Astrocyte of the spinal cord (primary cell): Measurements from ENCODE around the gene CFH.
"Not testable (repeated sequence)": the region's sequence is repeated elsewhere in the genome, so short reads cannot be mapped to it uniquely, and the experiment has no call there.

Source experiments
- DNase-seq: peaks from one replicate; pipeline ENCODE4 v3.0.0; 2011; ENCODE audit warnings: low read depth, low spot score
- H3K4me3 ChIP-seq: 2 replicates; pipeline ENCODE4 v1.5.1; 2011; ENCODE audit warnings: low read depth, mild to moderate bottlenecking, low read length, moderate library complexity
- CTCF ChIP-seq: IDR thresholded peaks from 2 replicates; pipeline ENCODE4 v1.5.1; 2012; ENCODE audit warnings: low read depth, mild to moderate bottlenecking, low read length, inconsistent platforms
- in situ Hi-C: cut with HindIII; loops from 2 replicates; pipeline ENCODE4 v1.10.0; 2017; ENCODE audit warnings: low sequenced_read_pairs

Gene CFH

DNA sequence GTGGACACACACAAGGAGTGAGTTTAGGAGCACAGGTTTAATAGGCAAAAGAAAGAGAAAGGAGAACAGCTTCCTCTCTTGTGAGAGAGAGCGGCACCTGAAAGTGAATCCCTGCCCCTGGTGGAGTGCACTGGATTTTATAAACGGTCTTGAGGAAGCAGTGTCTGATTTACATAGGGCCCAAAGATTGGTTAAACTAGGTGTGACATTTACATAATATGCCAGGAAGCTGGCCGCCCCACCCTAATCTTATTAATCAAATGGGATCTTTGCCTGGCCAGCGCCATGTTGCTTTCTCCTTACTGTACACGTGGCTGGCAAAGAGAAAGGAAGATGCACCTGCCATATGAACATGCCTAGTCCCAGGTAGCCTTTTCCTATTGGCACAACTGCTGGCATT lies 38.7 kb downstream of the CFH start:
- TF ChIP-seq CTCF: no peak
- in situ Hi-C loops: no loop called here
- no peak for DNase-seq
- H3K4me3 ChIP-seq: no peak overlapping the region

DNA sequence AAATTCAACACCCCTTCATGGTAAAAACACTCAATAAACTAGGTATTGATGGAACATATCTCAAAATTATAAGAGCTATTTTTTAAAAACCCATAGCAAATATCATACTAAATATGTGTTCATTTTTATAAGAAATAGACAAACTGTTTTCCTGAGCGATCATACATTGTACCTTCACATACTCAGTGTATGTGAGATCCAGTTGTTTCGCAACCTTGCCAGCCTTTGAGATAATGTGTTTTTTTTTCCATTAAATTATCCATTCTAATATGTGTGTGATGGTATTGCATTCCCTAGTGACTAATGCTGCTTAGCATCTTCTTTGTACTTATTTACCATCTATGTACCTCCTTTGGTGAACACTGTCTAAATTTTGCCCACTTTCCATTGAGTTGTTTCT lies 47.1 kb downstream of the CFH start:
- TF ChIP-seq CTCF: no peak
- in situ Hi-C loops: no loop called here
- H3K4me3 ChIP-seq: no peak overlapping the region
- DNase-seq: no peak

DNA sequence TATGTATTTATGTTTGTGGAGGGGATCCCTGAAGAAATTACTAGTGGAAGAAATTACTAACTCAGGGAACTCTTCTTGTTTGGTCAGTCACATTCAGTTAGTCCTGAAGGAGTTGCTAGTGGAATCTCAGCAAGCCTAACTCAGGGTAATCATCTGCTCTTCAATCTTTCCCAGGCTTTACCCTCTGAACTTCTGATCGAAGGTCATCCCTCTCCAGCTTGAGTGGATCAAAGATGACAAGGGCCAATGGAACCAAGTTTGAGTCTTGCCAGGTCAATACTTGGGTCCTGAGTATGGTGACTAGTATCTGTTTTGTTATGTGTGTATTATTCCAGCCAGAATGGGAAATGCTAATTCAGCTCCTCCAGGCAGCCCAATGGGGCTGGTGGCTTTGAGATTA lies 49.3 kb downstream of the CFH start:
- no peak for TF ChIP-seq CTCF
- in situ Hi-C loops: no loop called here
- no peak overlapping the region for H3K4me3 ChIP-seq
- DNase-seq: no peak

GRCh38 chr1:196709892-196710291 lies 58.0 kb downstream of the CFH start:
- in situ Hi-C loops, DNase-seq, H3K4me3 ChIP-seq: not testable (repeated sequence)

DNA sequence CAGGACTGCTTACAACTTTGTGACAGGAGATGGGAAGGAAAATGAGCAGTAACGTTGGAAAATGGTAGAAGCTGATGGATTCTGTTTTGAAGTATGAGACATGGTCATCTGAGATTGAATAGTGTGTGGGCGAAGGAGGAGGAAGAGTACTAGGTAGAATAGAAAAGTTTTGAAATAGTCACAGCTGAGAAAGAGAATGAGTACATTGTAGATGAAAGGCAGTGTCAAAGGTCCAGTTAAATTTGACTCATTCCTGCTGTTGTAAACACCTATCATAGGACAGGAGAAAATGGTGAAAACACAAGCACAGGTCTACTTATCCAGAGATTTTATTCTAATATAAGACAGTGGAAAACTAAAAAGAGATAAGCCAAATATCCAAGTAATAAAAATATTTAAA lies 66.0 kb downstream of the CFH start:
- in situ Hi-C loops: no loop called here
- no peak overlapping the region for H3K4me3 ChIP-seq
- no peak for TF ChIP-seq CTCF
- DNase-seq: no peak

DNA sequence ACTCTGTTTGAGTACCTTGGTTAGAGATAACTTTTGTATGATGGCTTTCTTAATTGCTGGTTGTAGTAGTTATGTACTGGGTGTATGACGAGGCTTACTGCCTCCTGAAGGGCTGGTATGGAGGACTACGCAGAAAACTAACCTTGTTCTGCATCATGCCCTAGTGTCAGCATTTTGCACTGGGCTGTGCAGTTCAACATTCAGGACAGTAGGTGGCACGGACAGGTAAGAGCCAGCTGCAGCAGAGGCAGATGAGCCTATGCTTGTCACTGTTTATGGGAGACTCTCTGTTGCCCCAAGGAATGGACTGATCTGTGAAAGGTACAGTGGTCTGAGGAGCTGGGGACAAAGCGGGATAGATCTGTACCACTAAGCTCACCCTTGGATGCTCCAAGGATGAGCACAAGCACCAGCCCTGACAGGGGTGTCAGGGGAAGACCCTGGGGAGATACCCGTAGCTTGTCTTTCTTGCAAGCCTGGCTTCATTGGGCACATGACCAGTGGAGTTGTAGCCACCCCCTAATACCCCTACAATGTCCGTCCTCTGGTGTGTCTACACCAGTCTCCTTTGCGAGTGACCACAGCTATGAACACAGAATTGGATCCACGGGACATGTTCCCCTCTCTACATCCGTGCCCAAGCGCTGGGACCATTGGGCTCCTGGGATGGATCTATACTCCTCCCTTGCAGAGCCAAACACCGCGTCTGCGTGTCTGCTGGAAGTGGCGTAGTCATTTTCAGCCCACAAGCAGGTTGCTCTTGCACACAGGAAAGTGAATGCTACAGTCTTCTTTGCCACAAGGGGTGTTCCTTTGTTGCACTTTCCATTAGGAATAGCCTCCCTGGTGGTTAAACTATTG lies 71.7 kb downstream of the CFH start:
- peak; percentile 19 for DNase-seq
- in situ Hi-C loops: no loop called here

GRCh38 chr1:196732526-196732925 lies 80.7 kb downstream of the CFH start:
- TF ChIP-seq CTCF: peak; percentile 21
- no peak overlapping the region for H3K4me3 ChIP-seq
- in situ Hi-C loops: no loop called here
- DNase-seq: no peak

More for the DNA sequence above, 71.7 kb downstream of the CFH start:
- H3K4me3 ChIP-seq: no peak overlapping the region
- peak; percentile 60 for TF ChIP-seq CTCF
